Activated CD8-positive, alpha-beta memory T cell treated with anti-CD3 and anti-CD28 coated beads, Interleukin-2, amount 50 U/mL, for 4 hours (primary cell): ENCODE data around the gene ADRA2C.
"Not testable (repeated sequence)": the region's sequence is repeated elsewhere in the genome, so short reads cannot be mapped to it uniquely, and the experiment has no call there.

Source experiments
- DNase-seq: peaks from one replicate; pipeline ENCODE4 v3.0.0-alpha.2; 2020

The ADRA2C gene

DNA sequence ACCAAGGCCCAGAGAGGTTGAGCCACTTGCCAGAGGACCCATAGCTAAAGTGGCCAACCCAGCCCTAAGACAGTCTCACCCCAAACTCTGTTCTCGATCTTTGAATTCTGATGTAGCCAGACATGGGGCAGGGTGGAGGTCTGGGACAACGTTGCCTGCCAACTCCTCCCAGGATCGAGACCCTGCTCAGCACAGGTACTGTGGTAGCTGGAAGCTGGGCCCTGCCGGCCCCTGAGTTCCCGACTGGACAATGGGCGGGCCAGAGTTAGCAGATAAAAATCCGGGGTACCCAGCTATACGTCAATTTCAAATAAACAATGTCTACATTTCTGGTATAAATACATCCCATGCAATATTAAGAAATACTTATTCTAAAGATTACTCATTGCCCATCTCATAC, 35.3 kb downstream of the ADRA2C start:
- no peak for DNase-seq

DNA sequence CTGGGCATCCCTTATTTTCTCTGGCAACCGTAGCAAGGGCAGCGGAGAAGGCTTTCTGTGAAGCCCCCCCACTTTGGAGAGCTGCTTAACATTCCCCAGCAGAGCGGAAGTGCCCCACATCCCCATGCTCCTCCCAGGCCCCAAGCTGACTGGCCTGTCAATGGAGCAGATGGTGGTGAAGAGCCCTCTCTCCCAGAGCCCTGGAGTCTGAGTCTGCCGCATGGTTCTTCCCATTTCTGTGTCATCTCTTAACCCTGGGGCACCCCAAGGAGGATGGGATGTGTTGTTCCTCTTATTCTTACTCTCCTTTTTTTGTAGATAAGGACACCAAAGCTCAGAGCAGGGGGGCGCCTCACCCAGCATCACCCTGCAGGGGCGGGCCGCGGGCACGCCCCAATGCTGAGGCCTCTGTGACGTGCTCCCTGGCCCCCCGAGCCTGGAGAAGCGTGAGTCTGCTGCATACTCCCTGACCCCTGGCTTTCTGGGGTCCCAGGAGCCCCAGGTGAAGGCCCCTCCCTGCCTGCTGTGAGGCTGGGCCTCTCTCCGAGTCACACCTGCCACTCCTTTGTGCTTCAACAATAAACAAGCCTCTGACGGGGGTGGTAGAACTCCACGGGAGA, 35.9 kb downstream of the ADRA2C start:
- DNase-seq = no peak

DNA sequence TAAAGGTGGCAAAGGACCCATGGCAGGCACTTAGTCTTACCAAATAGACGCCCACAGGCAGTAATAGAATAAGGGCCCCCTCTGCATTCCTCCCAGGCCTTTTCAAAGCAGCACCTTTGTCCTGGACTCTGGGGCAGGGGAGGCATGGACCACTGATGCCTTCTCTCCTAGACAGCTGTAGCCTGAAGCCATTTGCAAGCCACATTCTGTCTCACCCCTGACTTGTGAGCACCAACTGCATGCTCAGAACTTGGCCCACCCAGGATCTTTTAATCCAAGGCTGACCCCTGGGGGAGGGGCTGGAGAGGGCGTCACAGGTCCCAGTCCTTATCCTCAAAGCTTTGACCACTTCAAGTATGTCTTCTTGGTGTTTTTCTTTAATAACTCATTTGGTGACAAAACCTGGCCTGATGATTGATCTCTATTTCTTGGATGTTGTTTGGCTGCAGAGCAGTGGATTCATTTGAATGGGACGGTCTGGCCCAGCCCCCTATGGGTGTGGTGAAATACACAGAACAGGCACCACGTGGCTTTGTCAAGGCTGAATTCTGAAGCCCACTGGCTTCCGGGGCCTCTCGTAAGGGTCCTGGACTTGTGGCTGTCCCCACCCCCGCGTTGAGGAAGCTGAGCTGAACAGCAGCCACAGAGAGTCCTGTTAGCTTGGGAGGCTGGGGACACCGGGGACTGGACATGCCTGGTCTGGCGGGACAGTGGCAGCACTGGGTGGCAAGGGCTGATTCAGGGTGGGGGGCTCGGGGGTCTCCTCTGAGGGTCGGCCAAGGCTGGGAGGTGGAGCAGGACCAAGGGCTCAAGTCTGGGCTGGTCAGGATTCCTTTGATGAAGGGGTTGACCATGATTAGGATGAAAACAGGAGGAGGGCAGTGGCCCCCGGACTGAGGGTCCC, 36.6 kb downstream of the ADRA2C start:
- no peak for DNase-seq

DNA sequence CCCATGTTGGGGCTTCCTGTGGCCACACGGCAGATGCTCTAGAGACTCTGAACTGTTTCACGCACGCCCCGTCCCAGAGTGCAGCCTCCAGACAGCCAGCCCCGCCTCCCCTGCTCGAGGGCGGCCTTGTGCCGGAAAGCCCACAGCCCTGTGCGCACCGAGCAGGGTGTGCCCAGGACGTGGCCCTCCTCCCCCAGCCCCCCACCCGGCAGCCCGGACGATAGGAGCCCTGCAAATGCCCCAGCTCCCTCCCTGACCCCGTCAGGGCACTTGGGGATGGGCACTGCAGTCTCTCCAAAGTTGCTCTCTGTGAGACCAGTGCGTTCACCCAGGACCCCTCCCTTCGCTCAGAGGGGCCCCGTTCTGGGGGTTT, 37.3 kb downstream of the ADRA2C start:
- DNase-seq = no peak

DNA sequence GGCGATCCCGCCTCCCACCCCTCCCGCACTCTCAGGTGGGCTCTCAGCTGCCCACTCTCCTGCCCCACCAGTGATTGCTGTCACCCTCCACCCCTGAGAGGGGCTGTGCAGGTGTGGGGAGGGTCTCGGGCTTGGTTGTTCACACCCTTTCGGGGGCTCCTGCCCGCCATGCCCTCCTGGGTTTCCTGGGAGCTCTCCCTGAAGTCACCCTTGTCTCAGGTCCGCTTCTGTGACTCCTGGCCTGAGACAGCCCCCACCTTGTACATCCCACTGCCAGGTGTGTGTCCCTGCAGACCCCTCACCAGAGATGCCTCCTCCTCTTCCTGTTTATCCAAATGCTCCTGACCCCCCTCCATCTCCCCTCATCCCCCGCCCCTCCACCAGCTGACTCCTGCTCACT, 37.8 kb downstream of the ADRA2C start:
- DNase-seq = no peak

DNA sequence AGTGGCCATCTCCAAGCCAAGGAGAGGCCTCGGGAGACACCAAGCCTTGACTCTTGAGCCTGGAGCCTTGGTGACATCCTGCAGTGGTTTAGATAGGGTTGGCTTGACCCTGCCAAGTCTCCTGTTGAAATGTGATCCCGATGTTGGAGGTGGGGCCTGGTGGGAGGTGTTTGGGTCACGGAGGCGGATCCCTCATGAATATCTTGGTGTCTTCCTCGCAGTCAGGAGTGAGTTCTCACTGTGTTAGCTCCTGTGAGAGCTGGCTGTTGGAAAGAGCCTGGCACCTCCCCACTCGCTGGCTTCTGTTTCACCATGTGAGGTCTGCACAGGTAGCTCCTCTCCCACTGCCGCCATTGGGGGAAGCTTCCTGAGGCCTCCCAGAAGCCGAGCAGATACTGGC, 38.8 kb downstream of the ADRA2C start:
- DNase-seq = no peak

DNA sequence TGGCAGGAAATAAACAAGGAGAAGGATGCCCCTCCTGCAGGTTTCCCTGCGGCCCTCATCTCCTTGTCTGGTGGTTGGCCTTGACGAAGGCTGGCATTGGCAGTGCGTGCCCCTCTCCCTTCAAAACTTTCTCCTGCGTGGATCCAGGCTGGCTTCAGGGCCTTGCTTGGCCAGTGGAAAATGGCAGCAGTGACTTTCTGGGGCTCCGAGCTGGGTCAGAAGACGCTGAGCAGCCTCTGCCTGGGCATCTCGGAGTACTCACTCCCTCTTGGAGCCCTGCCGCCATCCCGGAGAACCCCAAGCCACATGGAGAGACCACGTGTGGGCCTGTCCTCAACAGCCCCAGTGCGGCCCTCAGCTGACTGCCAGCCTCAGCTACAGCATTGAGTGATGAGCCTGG, 39.5 kb downstream of the ADRA2C start:
- DNase-seq = no peak

DNA sequence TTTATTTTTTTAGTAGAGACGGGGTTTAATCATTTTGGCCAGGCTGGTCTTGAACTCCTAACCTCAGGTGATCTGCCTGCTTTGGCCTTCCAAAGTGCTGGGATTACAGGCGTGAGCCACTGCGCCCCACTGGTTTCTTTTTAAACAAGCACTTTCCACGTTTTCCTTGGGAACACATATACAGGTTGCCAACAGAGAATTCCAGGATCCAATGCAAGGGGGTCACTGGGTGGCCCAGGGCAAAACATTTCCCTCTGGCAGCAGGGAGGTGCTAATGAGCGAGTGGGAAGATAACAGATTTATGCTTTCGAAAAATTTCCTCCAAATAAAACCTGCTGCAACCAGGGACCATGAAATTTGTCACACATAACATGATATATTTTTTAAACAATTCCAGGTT, 41.1 kb downstream of the ADRA2C start:
- no peak for DNase-seq

DNA sequence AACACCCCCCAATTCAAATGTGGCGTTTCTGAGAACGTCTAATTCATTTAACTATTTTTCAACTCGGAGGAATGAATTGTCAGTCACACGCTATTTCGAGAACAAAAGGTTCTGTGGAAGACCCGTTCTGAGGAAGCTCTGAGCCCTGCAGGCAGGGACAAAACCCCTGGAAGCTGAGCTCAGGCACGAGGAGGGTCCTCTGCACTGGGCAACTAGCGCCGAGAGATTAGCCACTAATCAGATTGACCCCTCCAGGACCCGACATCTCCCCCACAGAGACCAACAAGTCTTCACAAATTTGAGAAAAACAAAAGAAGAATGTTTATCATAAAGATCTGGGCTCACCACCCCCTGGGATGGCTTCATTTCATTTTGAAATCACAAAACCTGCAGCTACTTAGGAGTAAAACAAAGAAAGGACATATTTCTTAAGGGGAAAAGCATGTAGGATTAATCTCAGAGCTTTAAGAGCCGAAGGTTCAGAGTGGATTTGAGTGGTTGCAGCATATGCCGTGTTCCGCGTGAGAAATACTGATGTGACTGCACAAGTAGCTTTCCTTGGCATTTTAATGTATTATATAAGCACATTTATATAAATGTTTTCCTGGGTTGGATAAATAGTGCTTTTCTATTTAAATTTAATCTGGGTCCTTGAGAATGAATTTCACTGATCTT, 41.8 kb downstream of the ADRA2C start:
- DNase-seq = no peak

DNA sequence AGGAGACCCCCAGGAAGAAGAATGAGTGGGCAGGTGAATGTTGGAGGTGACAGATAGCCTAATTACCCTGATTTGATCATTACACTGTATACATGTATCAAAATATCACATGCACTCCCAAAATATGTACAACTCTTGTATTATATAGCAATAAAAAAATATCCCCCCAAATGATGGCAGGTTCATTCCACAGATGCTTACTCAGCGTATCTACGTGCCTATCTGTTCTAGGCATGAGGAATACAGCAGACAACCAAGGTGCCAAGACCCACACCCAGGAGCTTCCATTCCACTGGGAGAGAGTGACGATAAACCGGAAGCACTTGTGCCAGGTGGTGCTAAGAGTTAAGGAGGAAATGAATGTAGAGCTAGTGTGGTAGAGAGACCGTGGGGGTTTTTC, 42.4 kb downstream of the ADRA2C start:
- DNase-seq = no peak

DNA sequence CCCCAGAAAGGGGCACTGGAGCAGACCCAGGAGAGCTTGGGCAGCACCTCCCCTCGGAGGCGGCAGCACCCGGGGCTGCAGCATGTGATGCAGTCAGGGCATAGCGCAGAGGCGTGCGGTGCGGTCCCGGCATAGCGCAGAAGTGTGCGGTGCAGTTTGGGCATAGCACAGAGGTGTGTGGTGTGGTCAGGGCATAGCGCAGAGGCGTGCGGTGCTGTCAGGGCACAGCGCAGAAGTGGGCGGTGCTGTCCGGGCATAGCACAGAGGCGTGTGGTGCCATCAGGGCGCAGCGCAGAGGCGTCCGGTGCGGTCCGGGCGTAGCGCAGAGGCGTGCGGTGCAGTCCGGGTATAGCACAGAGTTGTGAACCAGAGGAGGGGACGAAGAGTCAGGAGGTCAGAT, 42.8 kb downstream of the ADRA2C start:
- DNase-seq = no peak

DNA sequence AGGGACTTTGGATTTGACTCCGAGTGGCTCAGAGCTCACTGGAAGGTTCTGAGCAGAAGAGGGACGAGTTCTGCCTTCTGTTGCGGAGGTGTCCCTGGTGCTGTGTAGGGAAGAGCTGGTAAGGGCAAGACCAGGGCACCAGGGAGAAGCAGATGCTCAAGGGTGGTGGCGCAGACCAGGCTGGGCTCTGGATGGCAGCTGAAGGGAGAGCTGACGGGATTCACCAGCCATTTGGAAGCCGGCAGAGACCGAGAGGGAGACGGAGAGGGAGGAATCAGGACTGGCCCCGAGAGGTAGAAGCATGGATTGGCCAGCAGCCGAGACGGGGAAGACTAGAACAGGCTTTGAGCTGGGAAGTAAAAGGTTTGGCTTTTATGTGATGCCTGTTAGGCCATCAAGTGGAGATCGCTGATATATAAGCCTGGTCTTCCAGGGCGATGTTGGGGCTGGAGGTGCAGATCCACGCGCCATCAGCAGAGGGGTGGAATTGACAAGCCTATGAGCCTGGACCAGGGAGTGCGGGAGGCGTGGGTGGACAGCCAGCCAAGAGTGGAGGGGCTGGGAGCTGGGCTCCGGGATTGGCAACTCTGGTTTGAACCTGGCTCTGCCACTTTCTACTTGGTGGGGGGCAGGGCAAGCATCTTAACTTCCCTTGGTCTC, 43.4 kb downstream of the ADRA2C start:
- no peak for DNase-seq

DNA sequence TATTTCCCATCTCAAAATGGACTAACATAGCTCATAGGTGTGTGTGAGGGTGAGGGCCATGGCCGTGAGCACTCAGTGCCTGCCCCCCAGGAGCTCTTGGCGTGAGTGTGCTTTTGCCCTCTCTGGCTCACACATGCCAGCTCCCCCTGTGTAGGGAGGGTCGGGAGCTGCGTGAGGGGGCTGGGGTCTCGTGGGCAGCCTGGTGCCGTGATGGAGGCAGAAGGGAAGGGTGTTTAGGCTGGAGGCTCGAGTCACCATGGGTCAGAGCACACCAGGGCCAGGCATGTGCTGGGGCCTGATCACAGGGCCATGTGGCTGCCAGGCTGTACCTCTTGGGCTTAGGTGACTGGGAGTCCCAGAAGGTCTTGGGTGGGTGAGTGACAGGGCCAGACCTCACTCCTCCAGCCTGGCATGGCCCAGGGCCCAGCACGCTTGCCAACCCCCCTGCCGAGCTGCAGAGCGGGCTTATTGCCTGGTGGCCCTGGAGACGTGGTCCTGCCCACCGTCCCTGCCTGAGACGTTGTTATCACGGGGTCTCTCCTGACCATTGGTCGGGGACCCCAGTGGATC, 44.0 kb downstream of the ADRA2C start:
- no peak for DNase-seq

DNA sequence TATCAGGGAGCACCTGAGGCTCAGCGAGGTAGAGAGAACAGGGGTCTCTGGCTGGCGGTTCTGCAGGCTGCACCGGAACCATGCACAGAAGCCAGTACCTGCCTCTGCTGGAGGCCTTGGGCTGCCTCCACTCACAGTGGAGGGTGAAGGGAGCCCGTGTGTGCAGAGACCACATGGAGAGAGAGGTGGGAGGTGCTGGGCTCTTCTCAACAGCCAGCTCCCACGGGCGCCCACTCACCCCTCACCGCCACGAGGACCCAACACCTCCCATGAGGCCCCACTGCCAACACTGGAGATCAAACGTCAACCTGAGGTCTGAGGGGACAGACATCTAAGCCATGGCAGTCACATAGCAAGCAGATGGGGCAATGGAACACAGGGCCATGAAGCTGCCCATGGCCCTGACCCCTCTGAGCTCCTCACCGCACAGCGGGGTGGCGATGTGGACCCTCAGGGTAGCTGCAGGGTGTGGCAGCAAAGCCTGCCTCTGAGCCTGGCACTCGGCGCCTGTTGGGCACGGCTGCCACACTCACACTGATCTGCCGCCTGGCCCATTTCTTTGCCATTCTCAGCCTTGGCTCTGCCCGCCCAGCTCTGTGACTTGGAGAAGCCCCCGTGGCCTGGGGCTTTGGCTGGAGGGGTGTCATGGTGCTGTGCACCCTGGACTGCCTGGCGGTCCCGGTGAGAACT, 44.8 kb downstream of the ADRA2C start:
- no peak for DNase-seq

DNA sequence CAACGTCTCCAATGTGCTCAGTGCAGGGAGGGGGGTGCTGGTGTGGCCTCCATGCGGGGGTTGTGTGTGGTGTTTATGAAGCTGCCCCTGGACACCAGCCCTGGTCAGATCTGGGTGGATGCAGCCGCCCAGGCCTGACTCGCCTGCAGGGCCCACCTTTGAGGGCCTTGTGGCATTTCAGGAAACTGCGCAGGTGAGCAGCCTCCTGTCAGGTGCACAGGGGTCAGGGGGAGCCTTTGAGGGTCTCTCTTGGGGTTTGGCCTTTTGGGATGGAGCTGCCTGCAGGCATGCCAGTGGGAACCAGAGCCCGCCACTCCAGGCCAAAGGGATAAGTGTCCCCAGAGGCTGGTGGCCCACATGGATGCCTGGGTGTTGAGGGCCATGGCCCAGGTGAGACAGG, 45.4 kb downstream of the ADRA2C start:
- no peak for DNase-seq

DNA sequence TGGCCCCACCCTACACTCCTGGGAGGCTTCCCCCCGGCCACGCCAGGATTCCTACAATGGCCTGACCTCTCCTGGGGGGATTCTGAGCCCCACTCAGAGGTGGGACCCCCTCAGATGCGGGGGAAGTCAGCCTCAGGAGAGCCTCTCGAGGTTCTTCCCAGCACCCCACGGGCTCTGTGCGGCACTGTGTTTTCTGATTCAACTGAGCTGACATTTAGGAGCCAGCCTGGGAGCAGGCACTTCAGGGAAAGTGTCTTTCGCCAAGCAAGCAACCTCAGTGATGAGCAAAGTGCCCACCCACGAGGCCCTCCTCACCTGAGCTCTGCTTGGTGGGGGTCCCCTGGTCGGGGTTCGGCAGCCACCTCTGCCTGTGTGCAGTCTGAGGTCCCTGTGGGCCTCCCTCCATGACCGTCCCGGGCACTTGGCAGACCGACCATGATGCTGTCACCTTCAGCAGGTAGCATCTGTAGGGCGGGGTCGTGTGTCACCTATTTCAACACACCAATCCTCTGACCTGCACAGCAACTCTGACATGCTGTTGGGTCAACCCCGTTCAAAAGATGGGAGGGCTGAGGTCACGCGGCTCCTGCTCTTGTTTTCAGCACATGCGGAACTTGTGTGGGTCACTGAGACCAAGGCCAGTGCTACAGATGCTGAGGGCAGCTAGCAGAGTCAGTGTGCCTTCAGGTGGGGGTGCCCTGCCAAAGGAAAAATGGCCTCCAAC, 46.2 kb downstream of the ADRA2C start:
- DNase-seq = no peak

DNA sequence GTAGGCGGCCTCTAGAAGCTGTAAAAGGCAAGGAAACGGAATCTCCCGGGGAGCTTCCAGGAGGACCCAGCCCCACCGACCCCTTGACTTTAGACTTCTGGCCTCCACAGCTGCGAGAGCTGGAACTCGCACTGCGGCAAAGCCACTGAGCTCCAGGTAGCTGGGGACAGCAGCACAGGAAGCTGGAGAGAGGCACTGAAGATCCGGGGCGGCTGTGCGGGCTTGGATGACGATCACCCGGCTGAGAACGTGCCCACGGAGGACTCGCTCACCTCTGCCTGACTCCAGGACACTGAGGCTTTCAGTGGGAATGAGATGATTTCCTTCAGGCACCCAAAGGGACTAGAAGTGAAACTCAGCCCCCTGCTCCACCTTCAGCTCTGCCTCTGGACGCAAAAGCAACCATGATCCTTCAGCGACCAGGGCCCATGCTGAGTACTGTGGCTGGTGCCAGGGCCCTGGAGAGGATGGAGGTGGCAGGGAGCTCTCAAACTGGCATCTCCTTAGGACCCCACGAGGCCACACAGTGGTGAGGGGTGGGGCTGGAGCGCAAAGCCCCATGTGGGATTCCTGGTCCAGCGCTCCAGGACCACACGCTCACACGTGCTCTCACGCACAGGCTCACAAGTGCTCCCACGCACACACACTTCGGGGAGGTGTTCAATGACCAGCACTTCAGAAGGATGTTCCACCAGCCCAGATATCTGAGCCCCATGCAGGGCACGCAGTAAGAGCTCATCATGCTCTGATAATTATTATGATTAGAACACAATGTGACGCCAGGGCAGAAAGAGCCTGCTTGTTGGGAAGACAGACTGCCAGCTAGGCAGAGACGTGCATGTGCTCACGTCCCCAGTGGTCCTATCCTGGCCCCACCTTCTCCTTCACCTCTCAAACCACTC, 47.2 kb downstream of the ADRA2C start:
- DNase-seq = no peak

DNA sequence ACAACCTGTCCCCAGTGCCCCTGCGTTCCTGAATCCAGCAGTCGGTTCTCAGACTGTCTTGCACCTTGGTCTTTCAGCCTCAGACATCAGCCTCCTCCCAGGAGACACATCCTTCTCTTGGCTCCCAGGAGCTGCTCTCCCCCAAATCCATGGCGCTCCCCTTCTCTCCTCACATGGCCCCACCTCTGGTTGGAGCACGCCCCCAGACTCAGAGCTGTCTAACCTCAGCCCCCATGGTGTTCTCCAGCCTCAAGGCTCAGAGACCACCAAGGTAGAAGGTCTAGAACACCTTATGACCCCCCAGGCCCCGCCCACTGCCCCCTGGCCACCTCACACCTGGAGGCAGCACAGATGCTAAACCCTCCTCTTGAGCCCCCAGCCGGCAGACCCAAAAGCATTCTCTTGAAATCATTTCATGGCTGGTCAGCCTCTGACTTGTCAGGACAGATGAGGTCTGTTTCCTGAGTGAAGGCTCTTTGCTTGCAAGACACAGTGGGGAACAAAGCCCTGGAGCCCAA, 47.9 kb downstream of the ADRA2C start:
- DNase-seq = no peak

DNA sequence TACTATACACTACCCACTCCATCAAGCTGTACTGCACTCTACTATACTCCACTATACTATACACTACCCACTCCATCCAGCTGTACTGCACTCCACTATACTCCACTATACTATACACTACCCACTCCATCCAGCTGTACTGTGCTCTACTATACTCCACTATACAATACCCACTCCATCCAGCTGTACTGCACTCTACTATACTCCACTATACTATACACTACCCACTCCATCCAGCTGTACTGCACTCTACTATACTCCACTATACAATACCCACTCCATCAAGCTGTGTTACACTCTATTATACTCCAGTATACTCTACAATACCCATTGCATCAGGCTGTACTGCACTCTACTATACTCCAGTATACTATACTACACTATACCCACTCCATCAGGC, 48.7 kb downstream of the ADRA2C start:
- not testable (repeated sequence) for DNase-seq

DNA sequence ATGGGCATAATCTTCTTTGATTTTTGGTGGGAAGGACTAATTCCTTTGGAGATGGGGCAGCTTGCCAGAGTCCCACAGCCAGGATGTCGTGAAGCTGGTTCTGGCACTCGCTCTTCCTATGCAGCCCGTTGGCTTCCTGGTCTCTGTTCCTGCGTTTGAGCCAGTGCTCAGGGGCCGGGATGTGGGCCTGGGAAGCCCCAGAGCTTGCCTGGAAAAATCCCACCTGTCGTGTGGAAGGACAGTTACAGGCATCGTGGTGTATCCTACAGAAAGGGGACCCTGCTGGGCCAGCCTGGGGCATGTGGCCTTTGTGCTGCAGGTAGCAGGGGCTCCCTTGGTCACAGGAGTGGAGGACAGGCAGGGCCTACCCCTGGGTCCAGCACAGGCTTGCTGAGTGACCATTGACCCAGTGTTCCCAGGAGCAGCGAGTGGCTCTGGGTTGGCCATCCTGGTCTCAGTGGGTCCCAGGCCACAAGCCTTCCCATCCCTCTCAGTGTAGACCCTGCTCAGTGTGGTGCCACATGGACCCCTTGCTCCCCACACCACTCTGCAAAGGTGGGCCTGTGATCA, 50.2 kb downstream of the ADRA2C start:
- DNase-seq = no peak
